ENCODE results near the gene CASKIN1. TPM values are rescaled to one million over a fixed set of nuclear protein-coding genes. Genes with fewer than 3 reads are reported as not detected.

CASKIN1 gene
- total RNA-seq, 6 donors from 2014 or later: 0.06 to 1.0 (median 0.15) TPM; not detected in 3

DNA sequence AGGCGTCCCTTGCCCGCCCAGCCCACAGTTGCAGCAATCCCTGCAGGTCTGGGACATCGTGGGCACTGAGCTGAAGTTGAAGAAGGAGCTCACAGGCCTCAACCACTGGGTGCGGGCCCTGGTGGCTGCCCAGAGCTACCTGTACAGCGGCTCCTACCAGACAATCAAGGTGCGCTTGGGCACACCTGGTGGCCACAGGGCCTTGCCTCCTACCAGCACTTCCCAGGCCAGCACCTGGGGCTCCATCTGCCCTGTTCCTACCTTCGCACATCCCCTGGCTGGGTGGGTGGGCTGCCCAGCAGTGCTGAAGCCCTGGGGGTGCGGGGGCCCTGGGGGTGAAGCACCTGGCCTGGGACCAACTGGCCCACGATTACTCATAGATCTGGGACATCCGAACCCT, 21.0 kb downstream of the CASKIN1 start:
- Histone ChIP-seq H3K27me3 (no peaks in the 10 kb centered on the region), H3K9me3 (no peaks in the 10 kb centered on the region), H3K4me1 (peaks cover 0 to 18% (median 2%) of the 10 kb centered on the region in 4 donors), H3K36me3 (peaks cover 8 to 74% (median 62%) of the 10 kb centered on the region in 4 donors), H3K27ac (no peak overlapping the region), H3K4me3 (no peak overlapping the region)
- DNase-seq (peak in 1 of 2 donors; percentile 68), ATAC-seq (ENCODE audit: low FRiP score in 2 of 2) (no peak)
- 100% methylated on average over 8 of the region's 10 CpGs; no CpG with 5 or more reads in 1 of the 2 donors for WGBS, 2 donors
- TF ChIP-seq EP300 (IDR thresholded peaks at IDR 0.05) (no peak), POLR2A (IDR thresholded peaks at IDR 0.05) (no peak), CTCF (IDR thresholded peaks at IDR 0.05) (no peak), POLR2AphosphoS5 (IDR thresholded peaks at IDR 0.05) (no peak)

DNA sequence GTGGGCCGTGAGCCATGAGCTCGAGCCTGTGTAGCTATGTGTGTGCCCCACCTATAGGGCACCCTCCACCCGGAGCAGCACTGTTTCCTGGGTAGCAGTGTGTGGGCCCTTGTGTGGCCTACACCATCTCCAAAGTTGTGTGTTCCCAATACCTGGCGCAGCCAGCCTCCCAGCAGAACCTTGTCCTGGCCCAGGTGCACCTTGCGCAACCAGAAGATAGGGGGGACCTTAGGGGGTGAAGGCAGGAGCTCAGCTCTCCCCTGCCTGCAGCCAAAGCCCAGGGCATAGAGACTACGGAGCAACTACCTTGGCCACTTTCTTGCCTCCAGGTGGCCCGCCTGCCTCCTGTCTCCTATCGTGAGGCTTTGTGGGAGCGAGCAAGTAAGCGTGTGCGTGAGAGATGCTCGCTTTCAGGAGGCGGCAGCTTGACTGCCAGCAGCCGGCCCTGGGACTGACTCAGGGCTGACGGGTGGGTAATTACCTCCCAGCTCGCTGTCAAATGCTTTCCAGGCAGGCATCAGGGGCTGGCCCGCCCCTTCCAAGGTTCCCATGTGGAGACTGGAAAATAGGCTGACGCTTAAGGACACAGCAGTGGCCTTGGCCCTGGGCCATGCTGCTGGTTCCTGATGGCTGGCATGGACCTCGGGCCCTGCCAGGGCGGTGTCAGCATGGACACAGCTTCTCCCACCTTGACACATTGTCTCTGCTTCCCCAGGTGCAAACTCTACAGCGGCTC, 21.8 kb downstream of the CASKIN1 start:
- peaks cover 8 to 81% (median 65%) of the 10 kb centered on the region in 4 donors for H3K36me3 ChIP-seq
- TF ChIP-seq POLR2A (IDR thresholded peaks at IDR 0.05) (no peak), POLR2AphosphoS5 (IDR thresholded peaks at IDR 0.05) (no peak), EP300 (IDR thresholded peaks at IDR 0.05) (no peak), CTCF (IDR thresholded peaks at IDR 0.05) (no peak)
- DNase-seq: peak in 1 of 2 donors; percentile 63
- no peak for ATAC-seq (ENCODE audit: low FRiP score in 2 of 2)
- H3K9me3 ChIP-seq: no peaks in the 10 kb centered on the region
- H3K27ac ChIP-seq: no peak overlapping the region
- H3K4me3 ChIP-seq: no peak overlapping the region
- no peaks in the 10 kb centered on the region for H3K27me3 ChIP-seq
- 93 to 94% methylated on average over 15 to 21 of the region's 21 CpGs for WGBS, 2 donors
- H3K4me1 ChIP-seq: peaks cover 2 to 24% (median 4%) of the 10 kb centered on the region in 4 donors

DNA sequence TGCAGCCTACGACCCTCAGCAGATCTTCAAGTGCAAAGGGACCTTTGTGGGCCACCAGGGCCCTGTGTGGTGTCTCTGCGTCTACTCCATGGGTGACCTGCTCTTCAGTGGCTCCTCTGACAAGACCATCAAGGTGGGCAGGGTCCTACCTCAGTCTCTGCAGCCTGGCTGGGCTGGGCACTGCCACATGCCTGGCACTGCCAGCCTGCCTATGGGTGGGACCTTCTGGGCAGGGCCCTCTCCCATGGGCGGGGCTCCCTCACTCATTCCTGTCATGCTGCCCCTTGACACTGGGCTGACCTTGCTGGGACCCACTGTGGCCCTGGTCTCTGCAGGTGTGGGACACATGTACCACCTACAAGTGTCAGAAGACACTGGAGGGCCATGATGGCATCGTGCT, 22.5 kb downstream of the CASKIN1 start:
- peaks cover 7 to 30% (median 9%) of the 10 kb centered on the region in 4 donors for H3K4me1 ChIP-seq
- DNase-seq (peak in 1 of 2 donors; percentile 37), ATAC-seq (ENCODE audit: low FRiP score in 2 of 2) (no peak)
- 97% methylated on average over 4 of the region's 4 CpGs; no CpG with 5 or more reads in 1 of the 2 donors for WGBS, 2 donors
- TF ChIP-seq POLR2AphosphoS5 (IDR thresholded peaks at IDR 0.05): no peak
- TF ChIP-seq POLR2A (IDR thresholded peaks at IDR 0.05): no peak
- no peak for TF ChIP-seq CTCF (IDR thresholded peaks at IDR 0.05)
- no peak for TF ChIP-seq EP300 (IDR thresholded peaks at IDR 0.05)
- no peaks in the 10 kb centered on the region for H3K27me3 ChIP-seq
- H3K36me3 ChIP-seq: peaks cover 8 to 84% (median 70%) of the 10 kb centered on the region in 4 donors
- H3K4me3 ChIP-seq: no peak overlapping the region
- H3K9me3 ChIP-seq: no peaks in the 10 kb centered on the region
- H3K27ac ChIP-seq: no peak overlapping the region

DNA sequence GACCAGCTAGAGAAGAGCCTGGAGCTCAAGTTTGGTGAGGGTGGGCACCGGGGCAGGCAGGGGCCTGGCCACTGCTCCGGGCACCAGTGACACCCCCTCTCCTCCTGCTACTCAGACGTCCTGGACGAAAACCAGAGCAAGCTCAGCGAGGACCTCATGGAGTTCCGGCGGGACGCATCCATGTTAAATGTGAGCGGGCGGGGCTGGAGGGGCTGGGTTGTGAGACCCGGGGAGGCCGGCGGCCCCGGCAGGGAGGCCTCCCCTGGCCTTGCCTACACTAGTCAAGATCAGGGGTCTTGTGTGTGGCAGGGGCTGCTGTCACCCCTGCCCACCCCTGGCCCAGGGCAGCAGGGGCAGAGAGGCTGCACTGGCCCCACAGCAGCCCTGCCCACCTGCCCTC, 23.0 kb downstream of the CASKIN1 start:
- H3K4me3 ChIP-seq: no peak overlapping the region
- H3K9me3 ChIP-seq: no peaks in the 10 kb centered on the region
- H3K36me3 ChIP-seq: peaks cover 8 to 86% (median 75%) of the 10 kb centered on the region in 4 donors
- DNase-seq (peak in 1 of 2 donors; percentile 69), ATAC-seq (ENCODE audit: low FRiP score in 2 of 2) (no peak)
- no peaks in the 10 kb centered on the region for H3K27me3 ChIP-seq
- TF ChIP-seq CTCF (IDR thresholded peaks at IDR 0.05): no peak
- no peak for TF ChIP-seq POLR2A (IDR thresholded peaks at IDR 0.05)
- no peak for TF ChIP-seq EP300 (IDR thresholded peaks at IDR 0.05)
- TF ChIP-seq POLR2AphosphoS5 (IDR thresholded peaks at IDR 0.05): no peak
- whole genome bisulfite sequencing, 2 donors: 96 to 99% methylated on average over 13 to 14 of the region's 14 CpGs
- H3K27ac ChIP-seq: no peak overlapping the region
- peaks cover 8 to 28% (median 9%) of the 10 kb centered on the region in 4 donors for H3K4me1 ChIP-seq
